ENCODE data around the gene ADAM17. TPM values are rescaled to one million over a fixed set of nuclear protein-coding genes. Genes with fewer than 3 reads are reported as not detected.

Gene ADAM17
- total RNA-seq, 1 experiment from 2014 or later: 50.0 TPM

GRCh38 chr2:9494081-9494480 lies 61.5 kb downstream of the ADAM17 start:
- peaks cover 61% of the 10 kb centered on the region for H3K36me3 ChIP-seq (ENCODE audit: control insufficient read depth, insufficient read depth, low read length)
- in situ Hi-C loops (cut with HindIII; ENCODE audit: low pct_unique_long_range_greater_than_20kb, low sequenced_read_pairs): no loop called here
- no TSS peak for BruUV-seq (replicated peaks)

GRCh38 chr2:9493478-9493877 lies 62.2 kb downstream of the ADAM17 start:
- H3K4me3 ChIP-seq (ENCODE audit: low read depth in 2 of 2, low read length in 2 of 2): no peak overlapping the region
- H3K9me3 ChIP-seq (ENCODE audit: control insufficient read depth, insufficient read depth, low read depth, low read length): no peaks in the 10 kb centered on the region
- in situ Hi-C loops (cut with HindIII; ENCODE audit: low pct_unique_long_range_greater_than_20kb, low sequenced_read_pairs): no loop called here
- no TSS peak for BruUV-seq (replicated peaks)
- H3K4me1 ChIP-seq (ENCODE audit: control insufficient read depth, insufficient read depth, low read length): 0 out of 2 replicates have a peak, but pooled peaks cover 2% of the 10 kb centered on the region
- peaks cover 62% of the 10 kb centered on the region for H3K36me3 ChIP-seq (ENCODE audit: control insufficient read depth, insufficient read depth, low read length)
- TF ChIP-seq CTCF (IDR thresholded peaks at IDR 0.05) (no peak), POLR2AphosphoS5 (IDR thresholded peaks at IDR 0.05; ENCODE audit: low read depth, low read length) (no peak), REST (IDR thresholded peaks at IDR 0.05; ENCODE audit: insufficient read depth in 1 of 2, low read depth in 2 of 2, low read length in 1 of 2) (no peak), TCF7L2 (IDR thresholded peaks at IDR 0.05; ENCODE audit: low read depth, low read length) (no peak), SIN3A (IDR thresholded peaks at IDR 0.05; ENCODE audit: borderline replicate concordance, insufficient read depth, low read depth, low read length) (no peak)
- no peak overlapping the region for H3K27ac ChIP-seq (ENCODE audit: low read length)
- DNase-seq (ENCODE audit: low read depth, low spot score) (no peak), ATAC-seq (no peak)
- intact Hi-C loops (cut with micrococcal nuclease; ENCODE audit: unreplicated experiment): no loop called here
- H3K27me3 ChIP-seq (ENCODE audit: control insufficient read depth, insufficient read depth, low read length): no peaks in the 10 kb centered on the region
- ChIA-PET POLR2A (interaction anchor here (0.6 kb wide), 1 partner anchor 13 kb away, joined by 3 read pairs; no protein-coding TSS in a partner anchor), CTCF (no interaction called here)

More at GRCh38 chr2:9494081-9494480, 61.5 kb downstream of the ADAM17 start:
- no peak for ATAC-seq
- intact Hi-C loops (cut with micrococcal nuclease; ENCODE audit: unreplicated experiment): no loop called here
- Histone ChIP-seq H3K4me1 (ENCODE audit: control insufficient read depth, insufficient read depth, low read length) (0 out of 2 replicates have a peak, but pooled peaks cover 2% of the 10 kb centered on the region), H3K9me3 (ENCODE audit: control insufficient read depth, insufficient read depth, low read depth, low read length) (no peaks in the 10 kb centered on the region), H3K27ac (ENCODE audit: low read length) (no peak overlapping the region), H3K27me3 (ENCODE audit: control insufficient read depth, insufficient read depth, low read length) (no peaks in the 10 kb centered on the region), H3K4me3 (ENCODE audit: low read depth in 2 of 2, low read length in 2 of 2) (no peak overlapping the region)
- no peak for DNase-seq (ENCODE audit: low read depth, low spot score)
- ChIA-PET POLR2A (no interaction called here), CTCF (no interaction called here)
- no peak for TF ChIP-seq REST (IDR thresholded peaks at IDR 0.05; ENCODE audit: insufficient read depth in 1 of 2, low read depth in 2 of 2, low read length in 1 of 2)
- TF ChIP-seq CTCF (IDR thresholded peaks at IDR 0.05): no peak
- no peak for TF ChIP-seq TCF7L2 (IDR thresholded peaks at IDR 0.05; ENCODE audit: low read depth, low read length)
- TF ChIP-seq POLR2AphosphoS5 (IDR thresholded peaks at IDR 0.05; ENCODE audit: low read depth, low read length): no peak
- no peak for TF ChIP-seq SIN3A (IDR thresholded peaks at IDR 0.05; ENCODE audit: borderline replicate concordance, insufficient read depth, low read depth, low read length)

All from Panc1 (cell line).